Right lobe of liver (tissue), 6 donors: Measurements from ENCODE around the gene ABLIM2. TPM values are rescaled to one million over a fixed set of nuclear protein-coding genes. Genes with fewer than 3 reads are reported as not detected.

Experiments used
- ATAC-seq, 4 donors: fragments of 200-7000 bp; cut with Tn5 transposase; one replicate each; pipeline ENCODE4 v1.9.1; 2020; ENCODE audit warnings: mild to moderate bottlenecking in 4 of 4, moderate library complexity in 4 of 4
- DNase-seq, 3 donors: peaks; one replicate each; pipeline ENCODE4 v3.0.0-alpha.2; 2020
- H3K27ac ChIP-seq, 3 donors: fragments of 200-600 bp; one replicate each; pipeline ENCODE4 v1.8.0; 2022
- H3K27me3 ChIP-seq, 2 donors: fragments of 200-600 bp; one replicate each; pipeline ENCODE4 v1.8.0; 2022
- H3K36me3 ChIP-seq, 4 donors: fragments of 200-600 bp; sonication (generic) in 1 of 4; one replicate each; pipeline versions ENCODE4 v1.5.1 to v1.8.0; 2017 to 2022; ENCODE audit warnings: control low read depth in 1 of 4
- H3K4me1 ChIP-seq, 4 donors: fragments of 200-600 bp; sonication (generic) in 1 of 4; one replicate each; pipeline versions ENCODE4 v1.5.1 to v1.8.0; 2017 to 2022; ENCODE audit warnings: control low read depth in 1 of 4
- H3K4me3 ChIP-seq, 3 donors: fragments of 200-600 bp; one replicate each; pipeline ENCODE4 v1.8.0; 2022
- H3K9me3 ChIP-seq, 4 donors: fragments of 200-600 bp; sonication (generic) in 1 of 4; one replicate each; pipeline versions ENCODE4 v1.5.1 to v1.8.0; 2017 to 2022; ENCODE audit warnings: control low read depth in 1 of 4
- CTCF ChIP-seq, 4 donors: fragments of 200-600 bp in 3 of 4; fragments of 450-650 bp in 1 of 4; IDR thresholded peaks; one replicate each; pipeline versions ENCODE4 v1.5.1 to v1.8.0; 2016 to 2022; ENCODE audit warnings: antibody characterized with exemption in 4 of 4, mild to moderate bottlenecking in 2 of 4
- POLR2A ChIP-seq: fragments of 450-650 bp; IDR thresholded peaks from one replicate; pipeline ENCODE4 v1.6.1; 2017; ENCODE audit warnings: antibody characterized with exemption, mild to moderate bottlenecking
- WGBS: methylation state at CpG from one replicate; pipeline ENCODE4 v1.1.6; 2018; ENCODE audit warnings: low coverage, low lambda C conversion rate; ENCODE audit not compliant: insufficient coverage; ENCODE audit errors: missing lambda C conversion rate; 5-methylcytosine and 5-hydroxymethylcytosine counted together
- intact Hi-C, 2 donors: fragments of 100-400 bp; cut with DNase I; formaldehyde crosslinking; loops; one replicate each; pipeline versions ENCODE4 v1.11.2 to v1.14.1; 2022
- total RNA-seq, 6 experiments: library from RNA; depleted of rRNA in 2 of 6; stranded (reverse); fragments of >200 nt in 2 of 6; fragmentation: NEBNext Ultra II Directional in 3 of 6; extraction: Animal tissue kit (Norgen Biotek cat#: 25700) in 3 of 6; gene quantifications; one replicate each; pipeline versions ENCODE4 v1.1.0 to v1.2.4, GENCODE V29; 2016 to 2023
- donor health status: DM: no; HTN: yes; CAD: no.
- donor health status: DM: no; HTN: no; CAD: no.
- donor health status: DM: no; HTN: no; CAD: no.
- donor health status: DM: no; HTN: yes; CAD: no.
- donor health status: DM: no; HTN: yes; CAD: no.

The ABLIM2 gene
- total RNA-seq, 6 experiments from 2014 or later, result 0.93 to 3.5 (median 2.3) TPM

GRCh38 chr4:8028368-8028767 is 130.2 kb downstream of the ABLIM2 start:
- Histone ChIP-seq H3K9me3 (no peaks in the 10 kb centered on the region), H3K36me3 (no peaks in the 10 kb centered on the region), H3K4me3 (no peak overlapping the region), H3K4me1 (no peaks in the 10 kb centered on the region), H3K27ac (no peak overlapping the region), H3K27me3 (no peaks in the 10 kb centered on the region)
- intact Hi-C loops, result no loop called here
- WGBS, result 97% methylated on average over 2 of the region's 2 CpGs
- ATAC-seq (no peak), DNase-seq (no peak)
- no peak for TF ChIP-seq POLR2A
- TF ChIP-seq CTCF (IDR thresholded peaks at IDR 0.05), result no peak

- H3K27me3 ChIP-seq, result no peaks in the 10 kb centered on the region
- TF ChIP-seq CTCF (IDR thresholded peaks at IDR 0.05), result no peak
- intact Hi-C loops, result no loop called here
- H3K9me3 ChIP-seq, result no peaks in the 10 kb centered on the region
- H3K27ac ChIP-seq, result no peak overlapping the region
- no peaks in the 10 kb centered on the region for H3K4me1 ChIP-seq
- ATAC-seq, result no peak
- no CpG with 5 or more reads among the region's 3 CpGs for WGBS
- no peak for DNase-seq
- H3K4me3 ChIP-seq, result no peak overlapping the region
- no peaks in the 10 kb centered on the region for H3K36me3 ChIP-seq
These were observed 132.2 kb downstream of the ABLIM2 start for GRCh38 chr4:8026453-8026852.

DNA sequence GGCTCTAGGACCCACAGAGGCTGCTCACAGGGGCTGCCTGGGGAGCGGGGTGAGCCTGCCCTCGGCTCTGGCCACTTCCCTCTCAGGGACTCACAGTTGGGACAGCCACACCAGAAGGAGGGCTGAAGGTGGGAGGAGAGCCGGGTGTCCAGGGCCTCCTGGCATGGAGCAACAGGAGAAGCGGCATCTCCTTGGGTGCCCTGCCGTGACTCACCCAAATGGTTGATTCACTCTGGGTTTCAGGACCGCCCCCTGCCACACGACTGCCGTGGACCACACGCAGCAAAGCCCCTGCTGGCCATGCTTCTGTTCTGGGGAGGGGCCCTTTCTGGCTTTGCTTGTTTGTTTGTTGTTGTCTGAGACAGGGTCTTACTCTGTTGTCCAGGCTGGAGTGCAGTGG is 132.9 kb downstream of the ABLIM2 start:
- ATAC-seq, result peak in 1 of 4 donors; percentile 23
- Histone ChIP-seq H3K27me3 (no peaks in the 10 kb centered on the region), H3K9me3 (no peaks in the 10 kb centered on the region), H3K36me3 (no peaks in the 10 kb centered on the region), H3K4me1 (no peaks in the 10 kb centered on the region), H3K4me3 (no peak overlapping the region), H3K27ac (no peak overlapping the region)
- DNase-seq, result no peak
- TF ChIP-seq CTCF (IDR thresholded peaks at IDR 0.05), result no peak
- no peak for TF ChIP-seq POLR2A
- no CpG with 5 or more reads among the region's 9 CpGs for WGBS
- intact Hi-C loops, result no loop called here

GRCh38 chr4:8024073-8024786 is 134.4 kb downstream of the ABLIM2 start:
- DNase-seq (no peak), ATAC-seq (peak in 1 of 4 donors; percentile 31)
- WGBS, result 62% methylated on average over 2 of the region's 25 CpGs
- intact Hi-C loops, result no loop called here
- no peaks in the 10 kb centered on the region for H3K4me1 ChIP-seq
- no peak for TF ChIP-seq CTCF (IDR thresholded peaks at IDR 0.05)
- no peak for TF ChIP-seq POLR2A
- no peak overlapping the region for H3K27ac ChIP-seq
- H3K4me3 ChIP-seq, result no peak overlapping the region
- no peaks in the 10 kb centered on the region for H3K9me3 ChIP-seq
- H3K27me3 ChIP-seq, result no peaks in the 10 kb centered on the region
- no peaks in the 10 kb centered on the region for H3K36me3 ChIP-seq

- no peak for TF ChIP-seq POLR2A
- TF ChIP-seq CTCF (IDR thresholded peaks at IDR 0.05), result no peak
- no peaks in the 10 kb centered on the region for H3K4me1 ChIP-seq
- no peaks in the 10 kb centered on the region for H3K36me3 ChIP-seq
- H3K27ac ChIP-seq, result no peak overlapping the region
- intact Hi-C loops, result no loop called here
- DNase-seq (no peak), ATAC-seq (no peak)
- H3K9me3 ChIP-seq, result no peaks in the 10 kb centered on the region
- no peaks in the 10 kb centered on the region for H3K27me3 ChIP-seq
- H3K4me3 ChIP-seq, result no peak overlapping the region
- WGBS, result 62% methylated on average over 3 of the region's 8 CpGs
These were observed 134.9 kb downstream of the ABLIM2 start for GRCh38 chr4:8023696-8024033.
